CD14-positive monocyte (primary cell): ENCODE data around the gene ANAPC4. TPM values are rescaled to one million over a fixed set of nuclear protein-coding genes. Genes with fewer than 3 reads are reported as not detected.

ENCODE experiments used
- DNase-seq, 3 donors: peaks; one replicate each; pipeline ENCODE4 v3.0.0-alpha.2; 2011 to 2022
- H2AFZ ChIP-seq: 2 replicates; pipeline ENCODE4 v1.6.0; 2012; ENCODE audit warnings: mild to moderate bottlenecking, low read depth, low read length, inconsistent platforms; ENCODE audit not compliant: insufficient read depth, poor library complexity, severe bottlenecking
- H3K27ac ChIP-seq, 2 donors: 1 replicate in 1 of 2; 2 replicates in 1 of 2; pipeline ENCODE4 v1.5.1; 2012 to 2013; ENCODE audit warnings: low read length in 2 of 2, control low read depth in 1 of 2, inconsistent platforms in 1 of 2, low read depth in 1 of 2, mild to moderate bottlenecking in 1 of 2
- H3K27me3 ChIP-seq, 2 donors: one replicate each; pipeline versions ENCODE4 v1.6.0 to v1.6.1; 2011 to 2013; ENCODE audit warnings: low read length in 2 of 2; ENCODE audit not compliant: control insufficient read depth in 2 of 2, insufficient read depth in 2 of 2
- H3K36me3 ChIP-seq, 2 donors: replicated peaks in 1 of 2; 1 replicate in 1 of 2; 2 replicates in 1 of 2; pipeline versions ENCODE4 v1.5.1 to v1.6.1; 2012 to 2013; ENCODE audit warnings: low read length in 2 of 2, control low read depth in 1 of 2, inconsistent platforms in 1 of 2, mild to moderate bottlenecking in 1 of 2; ENCODE audit not compliant: insufficient read depth in 2 of 2, control insufficient read depth in 1 of 2
- H3K4me1 ChIP-seq, 2 donors: 1 replicate in 1 of 2; 2 replicates in 1 of 2; pipeline versions ENCODE4 v1.5.1 to v1.6.1; 2012 to 2013; ENCODE audit warnings: low read length in 2 of 2, control low read depth in 1 of 2, inconsistent platforms in 1 of 2, mild to moderate bottlenecking in 1 of 2, moderate library complexity in 1 of 2; ENCODE audit not compliant: insufficient read depth in 2 of 2, control insufficient read depth in 1 of 2
- H3K4me2 ChIP-seq: replicated peaks from 2 replicates; pipeline ENCODE3; 2012; ENCODE audit warnings: low read length, moderate library complexity, mild to moderate bottlenecking; ENCODE audit not compliant: poor library complexity, severe bottlenecking; ENCODE audit errors: extremely low read depth
- H3K4me3 ChIP-seq, 3 experiments: fragments of 200-600 bp in 1 of 3; sonication (generic) in 1 of 3; replicated peaks in 1 of 3; 1 replicate in 2 of 3; 2 replicates in 1 of 3; pipeline ENCODE4 v1.5.1; 2011 to 2013; ENCODE audit warnings: low read length in 3 of 3, mild to moderate bottlenecking in 3 of 3, control low read depth in 2 of 3, low read depth in 2 of 3, inconsistent platforms in 1 of 3, moderate library complexity in 1 of 3
- H3K79me2 ChIP-seq: 2 replicates; pipeline ENCODE4 v1.6.0; 2012; ENCODE audit warnings: mild to moderate bottlenecking, control low read depth, inconsistent platforms, low read length, moderate library complexity; ENCODE audit not compliant: insufficient read depth
- H3K9ac ChIP-seq: 2 replicates; pipeline ENCODE4 v1.6.0; 2017; ENCODE audit warnings: low read length, mild to moderate bottlenecking; ENCODE audit not compliant: insufficient read depth, poor library complexity, severe bottlenecking
- H3K9me3 ChIP-seq, 2 donors: replicated peaks in 1 of 2; 1 replicate in 1 of 2; 2 replicates in 1 of 2; pipeline versions ENCODE4 v1.5.1 to v1.6.1; 2012 to 2013; ENCODE audit warnings: low read length in 2 of 2, control low read depth in 1 of 2; ENCODE audit not compliant: control insufficient read depth in 1 of 2, insufficient read depth in 1 of 2
- H4K20me1 ChIP-seq: 2 replicates; pipeline ENCODE4 v1.6.0; 2012; ENCODE audit warnings: mild to moderate bottlenecking, low read length, control low read depth, moderate library complexity; ENCODE audit not compliant: insufficient read depth
- H3K27ac Mint-ChIP-seq, 7 donors: one replicate each; pipeline ENCODE4 v1.8.0; 2020; ENCODE audit warnings: mild to moderate bottlenecking in 7 of 7, mixed read lengths in 7 of 7, moderate library complexity in 6 of 7, inconsistent platforms in 2 of 7
- H3K27me3 Mint-ChIP-seq, 3 donors: one replicate each; pipeline ENCODE4 v1.8.0; 2021 to 2022; ENCODE audit warnings: low read depth in 3 of 3, mild to moderate bottlenecking in 3 of 3, mixed read lengths in 3 of 3, moderate library complexity in 3 of 3, inconsistent platforms in 1 of 3
- H3K36me3 Mint-ChIP-seq, 2 donors: one replicate each; pipeline ENCODE4 v1.8.0; 2020; ENCODE audit warnings: mixed read lengths in 2 of 2, inconsistent platforms in 1 of 2, mild to moderate bottlenecking in 1 of 2
- H3K4me1 Mint-ChIP-seq: one replicate; pipeline ENCODE4 v1.8.0; 2020; ENCODE audit warnings: mild to moderate bottlenecking, mixed read lengths
- H3K4me3 Mint-ChIP-seq, 2 donors: one replicate each; pipeline ENCODE4 v1.8.0; 2020; ENCODE audit warnings: mild to moderate bottlenecking in 2 of 2, mixed read lengths in 2 of 2, moderate library complexity in 1 of 2
- H3K9me3 Mint-ChIP-seq, 7 donors: one replicate each; pipeline ENCODE4 v1.8.0; 2020 to 2022; ENCODE audit warnings: mixed read lengths in 7 of 7, mild to moderate bottlenecking in 6 of 7, moderate library complexity in 6 of 7, inconsistent platforms in 2 of 7
- WGBS: methylation state at CpG from one replicate; pipeline ENCODE4 v1.1.5; 2013; ENCODE audit warnings: missing lambda C conversion rate; ENCODE audit not compliant: insufficient coverage; 5-methylcytosine and 5-hydroxymethylcytosine counted together
- intact Hi-C, 2 donors: fragments of 100-400 bp; cut with micrococcal nuclease; formaldehyde crosslinking; loops; one replicate each; pipeline versions ENCODE4 v1.15.0 to v1.15.1; 2023
- polyA plus RNA-seq, 3 donors: library from polyadenylated mRNA; depleted of rRNA in 1 of 3; unstranded in 2 of 3; stranded (reverse) in 1 of 3; fragments of 300-500 nt in 2 of 3; fragments of >200 nt in 1 of 3; fragmentation: Illumina TruSeq in 2 of 3; gene quantifications; 1 replicate in 2 of 3; 2 replicates in 1 of 3; pipeline ENCODE4 v1.2.3, GENCODE V29; 2012 to 2021
- TF ChIP-seq, protein P1 (sequence below): fragments of 200-600 bp; IDR thresholded peaks from one replicate; pipeline ENCODE4 v1.8.0; 2022; ENCODE audit warnings: antibody characterized with exemption, mild to moderate bottlenecking

ANAPC4 gene
- polyA plus RNA-seq, 3 donors, result 12.7 to 22.9 (median 15.1) TPM

DNA sequence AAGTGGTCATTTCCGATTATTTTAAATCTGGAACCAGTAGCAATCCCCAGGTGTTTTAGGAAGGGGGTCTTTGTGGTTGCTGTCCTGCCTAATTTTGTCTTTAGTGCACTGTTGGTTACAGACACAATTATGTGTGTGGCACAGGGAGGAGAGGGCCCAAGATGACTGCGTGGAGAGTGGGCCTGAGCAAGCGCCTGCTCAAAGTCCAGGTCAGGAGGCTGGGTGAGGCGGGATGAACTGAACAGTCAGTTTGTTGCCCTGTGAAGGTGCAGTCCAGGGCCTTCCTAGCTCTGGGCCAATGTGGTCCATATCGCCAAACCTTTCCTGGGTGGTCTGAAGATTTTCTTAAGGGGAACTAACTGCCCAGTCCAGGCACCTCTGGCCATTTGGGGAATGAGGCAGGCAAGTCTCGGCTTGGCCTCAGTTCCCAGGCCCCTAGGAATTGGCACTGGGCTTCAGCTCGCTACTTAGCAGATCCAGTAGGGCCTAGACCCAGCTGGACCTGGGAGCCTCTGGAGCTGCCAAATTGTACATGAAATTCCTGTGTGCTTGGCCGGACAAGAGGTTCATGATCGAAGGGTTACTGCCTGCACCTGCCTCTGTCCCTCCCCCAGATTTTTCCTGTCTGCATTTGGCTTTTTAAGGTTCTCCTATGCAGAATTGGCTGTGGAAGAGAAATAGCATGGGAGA, 47.6 kb downstream of the ANAPC4 start:
- no peak overlapping the region for H3K4me2 ChIP-seq
- peaks cover 4 to 6% (median 4%) of the 10 kb centered on the region in 3 donors for H3K27me3 Mint-ChIP-seq
- peak overlapping the region in 1 of 7 donors; percentile 51 for H3K27ac Mint-ChIP-seq
- H3K9me3 ChIP-seq, result no peaks in the 10 kb centered on the region
- peaks cover 0 to 7% (median 4%) of the 10 kb centered on the region in 7 donors for H3K9me3 Mint-ChIP-seq
- intact Hi-C loops, result no loop called here
- no peak overlapping the region for H2AFZ ChIP-seq
- H3K36me3 Mint-ChIP-seq, result peaks cover 5 to 7% of the 10 kb centered on the region in 2 donors
- peaks cover 8 to 9% of the 10 kb centered on the region in 2 donors for H3K4me1 ChIP-seq
- H3K4me1 Mint-ChIP-seq, result peaks cover 11% of the 10 kb centered on the region
- no peak overlapping the region for H3K27ac ChIP-seq
- WGBS, result 94% methylated on average over 9 of the region's 9 CpGs
- no peak overlapping the region for H3K4me3 Mint-ChIP-seq
- TF ChIP-seq, protein P1, sequence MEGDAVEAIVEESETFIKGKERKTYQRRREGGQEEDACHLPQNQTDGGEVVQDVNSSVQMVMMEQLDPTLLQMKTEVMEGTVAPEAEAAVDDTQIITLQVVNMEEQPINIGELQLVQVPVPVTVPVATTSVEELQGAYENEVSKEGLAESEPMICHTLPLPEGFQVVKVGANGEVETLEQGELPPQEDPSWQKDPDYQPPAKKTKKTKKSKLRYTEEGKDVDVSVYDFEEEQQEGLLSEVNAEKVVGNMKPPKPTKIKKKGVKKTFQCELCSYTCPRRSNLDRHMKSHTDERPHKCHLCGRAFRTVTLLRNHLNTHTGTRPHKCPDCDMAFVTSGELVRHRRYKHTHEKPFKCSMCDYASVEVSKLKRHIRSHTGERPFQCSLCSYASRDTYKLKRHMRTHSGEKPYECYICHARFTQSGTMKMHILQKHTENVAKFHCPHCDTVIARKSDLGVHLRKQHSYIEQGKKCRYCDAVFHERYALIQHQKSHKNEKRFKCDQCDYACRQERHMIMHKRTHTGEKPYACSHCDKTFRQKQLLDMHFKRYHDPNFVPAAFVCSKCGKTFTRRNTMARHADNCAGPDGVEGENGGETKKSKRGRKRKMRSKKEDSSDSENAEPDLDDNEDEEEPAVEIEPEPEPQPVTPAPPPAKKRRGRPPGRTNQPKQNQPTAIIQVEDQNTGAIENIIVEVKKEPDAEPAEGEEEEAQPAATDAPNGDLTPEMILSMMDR, result no peak
- H4K20me1 ChIP-seq, result no peaks in the 10 kb centered on the region
- H3K36me3 ChIP-seq, result peaks cover 1 to 5% of the 10 kb centered on the region in 2 donors
- H3K9ac ChIP-seq, result no peak overlapping the region
- no peak for DNase-seq
- H3K79me2 ChIP-seq, result no peaks in the 10 kb centered on the region
- H3K4me3 ChIP-seq, result no peak overlapping the region
- no peaks in the 10 kb centered on the region for H3K27me3 ChIP-seq

DNA sequence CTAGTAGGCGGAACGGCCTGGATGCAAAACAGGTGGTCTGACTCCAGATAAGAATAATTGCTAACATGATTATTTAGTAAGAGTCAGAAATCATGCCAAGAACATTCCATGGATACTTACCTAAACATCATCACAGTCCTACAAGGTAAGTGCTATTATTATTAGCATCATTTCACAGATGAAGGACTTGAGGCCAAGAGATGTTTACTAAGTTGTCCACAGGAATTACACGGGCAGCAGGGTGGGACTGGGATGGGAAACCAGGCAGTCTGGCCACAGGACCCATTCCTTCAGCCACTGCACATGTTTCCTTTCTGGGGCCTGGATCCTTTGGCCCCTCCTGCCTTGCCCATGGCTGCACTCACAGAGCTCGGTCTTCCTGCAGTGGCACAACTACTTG, 48.3 kb downstream of the ANAPC4 start:
- intact Hi-C loops, result no loop called here
- Histone ChIP-seq H3K9ac (no peak overlapping the region), H3K4me1 (peaks cover 8 to 9% of the 10 kb centered on the region in 2 donors), H3K4me3 (no peak overlapping the region), H3K9me3 (no peaks in the 10 kb centered on the region), H3K36me3 (peaks cover 0 to 2% of the 10 kb centered on the region in 2 donors), H3K27me3 (no peaks in the 10 kb centered on the region), H3K4me2 (no peak overlapping the region), H2AFZ (no peak overlapping the region), H4K20me1 (no peaks in the 10 kb centered on the region), H3K27ac (no peak overlapping the region), H3K79me2 (no peaks in the 10 kb centered on the region)
- peaks cover 11% of the 10 kb centered on the region for H3K4me1 Mint-ChIP-seq
- 91% methylated on average over 3 of the region's 4 CpGs for WGBS
- H3K4me3 Mint-ChIP-seq, result no peak overlapping the region
- H3K9me3 Mint-ChIP-seq, result peaks cover 0 to 7% (median 4%) of the 10 kb centered on the region in 7 donors
- peaks cover 3% of the 10 kb centered on the region in 2 donors for H3K36me3 Mint-ChIP-seq
- H3K27ac Mint-ChIP-seq, result no peak overlapping the region
- TF ChIP-seq, protein P1, result no peak
- peaks cover 4 to 6% (median 4%) of the 10 kb centered on the region in 3 donors for H3K27me3 Mint-ChIP-seq
- DNase-seq, result no peak
